ENCODE measurements around the gene EPM2A.

EPM2A gene

DNA sequence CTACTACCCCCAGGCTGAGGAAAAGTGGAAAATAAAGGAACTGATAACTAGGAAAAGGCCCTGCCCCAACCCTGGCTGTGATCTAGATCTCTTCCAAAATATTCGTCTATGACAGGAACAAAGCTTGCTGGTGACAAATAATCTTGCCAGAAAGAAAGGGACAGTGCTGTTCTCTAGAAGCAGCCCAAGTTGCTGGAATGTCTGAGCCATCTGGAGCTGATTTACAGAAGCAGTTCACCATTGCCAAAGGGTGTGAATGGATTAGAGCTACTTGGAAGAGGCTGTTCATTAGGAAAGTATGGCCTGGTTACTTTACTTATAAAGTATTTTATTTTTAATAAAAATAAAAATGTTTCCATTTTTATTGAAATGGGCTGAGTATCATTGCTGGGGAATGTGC is 146.3 kb downstream of the EPM2A start:
- DNase-seq, result no peak

DNA sequence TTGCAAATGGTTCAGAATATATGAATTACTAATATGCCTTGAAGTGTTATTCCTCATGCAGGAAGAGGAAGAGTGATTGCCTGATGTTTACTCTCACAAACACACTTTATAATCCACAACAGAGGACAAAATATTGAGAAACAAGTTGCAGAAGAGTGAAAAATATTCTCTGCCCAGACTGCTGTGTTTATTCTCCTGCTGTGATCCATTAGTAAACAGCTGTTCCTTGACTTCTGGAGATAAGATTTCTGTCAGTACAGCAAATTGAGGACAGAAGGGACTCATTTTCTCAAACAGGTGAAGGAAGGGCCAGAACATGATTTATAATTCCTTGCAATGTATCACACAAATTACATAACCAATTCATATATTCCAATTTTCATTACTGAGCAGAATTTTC is 148.0 kb downstream of the EPM2A start:
- DNase-seq, result no peak

DNA sequence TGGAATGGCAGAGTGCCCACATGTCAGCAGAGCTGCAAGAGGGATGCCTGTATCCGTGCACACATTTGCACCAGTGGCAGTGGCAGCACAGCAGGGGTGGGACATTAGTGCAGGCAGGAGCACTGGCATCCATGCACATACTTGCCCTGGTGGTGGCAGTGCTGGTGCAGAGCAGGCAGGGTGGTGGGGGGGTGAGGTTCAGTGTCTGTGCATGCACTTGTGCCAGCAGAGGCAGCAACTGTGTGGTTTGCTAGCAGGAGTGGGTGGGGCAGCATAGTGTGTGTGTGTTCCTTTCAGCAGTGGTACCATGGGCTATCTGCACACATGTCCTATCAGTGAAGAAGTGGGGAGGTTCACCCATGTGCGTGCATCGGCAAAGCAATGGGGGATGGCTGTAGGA is 151.6 kb downstream of the EPM2A start:
- no peak for DNase-seq

Data from NCI-H1092 treated with DMSO at 0.1 percent for 48 hours (cell line).